HG02759 (cell line): ENCODE data around the gene LCAT.

Source experiments
- ATAC-seq: cut with Tn5 transposase; IDR thresholded peaks from one replicate; pipeline ENCODE4 v1.9.1; 2021; ENCODE audit warnings: mild to moderate bottlenecking, moderate library complexity; ENCODE audit not compliant: unreplicated experiment

Gene LCAT

GRCh38 chr16:67969254-67970039, 25.5 kb upstream of the LCAT start:
- no peak for ATAC-seq

- ATAC-seq, result peak; percentile 83
These were observed 24.7 kb upstream of the LCAT start, which contains the start of gene SLC12A4 for GRCh38 chr16:67968400-67969253. Gene SLC12A4 (minus strand): TSS chr16:67968637. CDS start chr16:67968553, 84 bp downstream.

DNA sequence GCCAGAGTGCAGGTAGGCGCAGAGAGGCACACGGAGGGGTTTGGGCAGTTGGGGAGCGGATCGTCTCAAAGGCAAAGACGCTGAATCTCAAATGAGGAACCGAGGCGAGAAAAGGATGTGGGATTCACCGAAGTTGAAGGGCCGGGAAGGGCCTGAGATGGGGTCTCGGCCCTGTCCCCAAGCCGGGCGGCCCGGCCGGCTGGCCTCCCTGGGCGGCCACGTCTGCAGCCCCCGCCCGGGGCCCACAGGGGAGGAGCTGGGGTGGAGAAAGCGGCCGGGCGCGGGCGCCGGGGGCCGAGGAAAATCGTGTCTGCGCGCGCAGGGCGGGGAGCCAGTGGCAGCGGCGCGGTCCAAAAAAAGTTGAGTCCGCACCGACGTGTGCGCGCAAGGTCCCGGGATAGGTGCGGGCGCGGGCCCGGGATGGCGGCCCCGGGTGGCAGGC, 24.1 kb upstream of the LCAT start:
- ATAC-seq, result peak; percentile 23

GRCh38 chr16:67967183-67967957, 23.4 kb upstream of the LCAT start:
- ATAC-seq, result peak; percentile 3

DNA sequence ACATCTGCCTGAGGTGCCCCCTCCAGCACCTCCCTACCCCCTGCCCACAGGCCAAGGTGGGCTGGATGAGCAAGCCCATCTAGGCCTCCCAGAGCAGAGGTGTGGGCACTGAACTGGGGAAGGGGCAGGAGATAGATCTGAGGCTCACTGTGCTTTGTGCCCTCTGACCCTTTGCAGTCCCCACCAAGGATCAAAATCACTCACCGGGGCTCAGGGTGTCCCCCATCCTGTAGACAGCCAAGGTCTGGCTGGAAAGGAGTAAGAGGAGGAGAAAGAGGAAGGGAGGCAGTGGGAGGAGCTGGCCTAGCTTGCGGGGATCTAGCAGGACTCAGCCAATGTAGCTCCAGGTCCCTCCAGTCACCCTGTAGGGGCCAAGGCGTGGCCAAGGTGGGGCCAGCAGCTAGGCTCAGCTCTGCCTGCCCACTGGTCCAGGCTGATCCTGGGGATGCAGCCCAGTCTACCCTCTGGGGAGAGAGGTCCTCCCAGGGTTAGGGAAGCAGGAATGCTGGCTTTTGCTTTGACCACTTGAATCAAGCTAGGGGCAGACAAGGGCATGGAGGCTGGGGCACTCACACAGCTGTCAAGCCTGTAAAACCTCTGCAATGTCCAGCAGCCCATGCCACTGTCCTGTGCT, 22.7 kb upstream of the LCAT start:
- no peak for ATAC-seq

- no peak for ATAC-seq
These were observed 22.0 kb upstream of the LCAT start for GRCh38 chr16:67965668-67966548.

DNA sequence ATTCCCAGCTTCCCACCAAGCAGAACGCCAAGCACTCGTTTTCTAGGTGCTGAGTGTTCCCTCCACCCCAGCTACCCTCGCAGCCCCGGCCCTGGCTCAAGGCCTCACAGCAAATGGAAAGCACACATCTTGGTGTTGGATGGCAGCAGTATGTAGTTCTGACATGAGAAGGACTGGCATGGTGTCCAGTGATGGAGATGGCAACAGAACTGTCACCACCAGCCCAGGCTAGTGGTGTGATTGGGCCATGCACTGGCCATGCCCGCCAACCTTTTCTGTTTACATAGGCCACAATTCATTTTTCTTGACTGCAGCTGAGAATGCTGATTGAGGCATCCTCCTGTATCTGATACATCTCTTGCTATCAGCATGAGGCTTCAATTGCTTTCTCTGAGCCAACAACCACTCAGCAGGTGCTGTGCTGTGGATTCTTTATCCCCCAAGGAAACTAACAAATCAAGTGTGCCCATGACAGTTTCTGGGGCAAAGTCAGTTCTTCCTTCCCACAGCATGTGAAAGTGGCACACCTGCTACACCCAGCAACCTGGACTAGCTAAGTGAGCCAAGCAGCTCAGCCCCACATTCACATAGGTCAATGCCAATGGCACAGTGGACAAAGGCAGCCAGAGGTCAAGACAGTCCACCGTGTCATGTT, 20.7 kb upstream of the LCAT start:
- ATAC-seq, result no peak

DNA sequence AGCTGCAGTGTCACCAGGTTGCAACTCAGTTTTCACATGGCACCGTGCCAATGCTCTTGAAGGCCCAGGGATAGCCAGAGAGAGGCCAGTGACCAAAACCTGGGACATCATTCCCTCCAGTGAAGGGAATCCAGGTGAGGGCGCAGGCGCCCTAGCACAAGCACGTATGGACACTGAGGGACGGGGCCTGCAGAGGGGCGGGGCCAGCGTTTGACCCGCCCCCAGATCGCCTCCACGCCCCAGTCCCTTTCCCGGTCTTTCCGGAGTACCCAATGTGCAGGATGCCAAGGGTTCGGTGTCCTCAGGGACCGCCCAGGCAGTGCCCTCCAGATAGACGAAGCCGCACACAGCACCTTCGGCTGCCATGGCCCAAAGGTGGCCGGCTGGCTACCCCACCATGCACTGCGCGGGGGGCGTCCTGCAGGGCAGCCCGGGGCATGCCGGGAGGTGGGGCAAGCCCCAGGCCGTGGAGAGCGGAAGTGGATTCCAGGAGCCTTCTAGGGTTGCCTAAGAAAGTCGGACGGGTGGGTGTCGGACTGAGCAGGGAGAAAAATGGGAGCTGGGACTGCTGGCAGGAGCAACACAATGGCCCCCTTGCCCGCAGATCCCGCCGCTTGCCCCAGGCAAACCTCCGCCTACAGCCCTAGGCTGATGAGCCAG, 19.9 kb upstream of the LCAT start:
- ATAC-seq, result no peak

DNA sequence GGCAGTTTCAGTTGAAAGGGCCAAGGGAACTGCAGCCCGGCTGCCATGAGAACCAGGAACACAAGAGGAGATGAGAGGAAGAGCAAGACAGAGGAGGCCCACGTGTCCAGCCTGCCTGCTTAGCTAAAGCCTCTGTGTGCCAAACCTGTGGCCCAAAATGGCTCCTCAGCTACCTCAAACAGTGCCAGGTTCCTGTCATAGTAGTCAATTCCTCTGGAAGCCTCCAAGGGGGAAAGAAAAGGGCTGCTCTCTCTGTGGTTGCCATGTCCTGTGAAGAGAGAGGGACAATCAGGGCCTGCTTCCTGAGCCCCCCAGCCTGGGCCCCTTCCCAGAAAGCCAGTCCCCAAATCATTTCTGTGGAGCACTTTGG, 19.4 kb upstream of the LCAT start:
- no peak for ATAC-seq

- no peak for ATAC-seq
These were observed 18.2 kb upstream of the LCAT start for GRCh38 chr16:67962135-67962534.

GRCh38 chr16:67961551-67961957, 17.6 kb upstream of the LCAT start:
- ATAC-seq, result no peak

- ATAC-seq, result no peak
These were observed 15.8 kb upstream of the LCAT start for GRCh38 chr16:67959536-67960329.

GRCh38 chr16:67957622-67958021, 13.7 kb upstream of the LCAT start:
- ATAC-seq, result no peak

DNA sequence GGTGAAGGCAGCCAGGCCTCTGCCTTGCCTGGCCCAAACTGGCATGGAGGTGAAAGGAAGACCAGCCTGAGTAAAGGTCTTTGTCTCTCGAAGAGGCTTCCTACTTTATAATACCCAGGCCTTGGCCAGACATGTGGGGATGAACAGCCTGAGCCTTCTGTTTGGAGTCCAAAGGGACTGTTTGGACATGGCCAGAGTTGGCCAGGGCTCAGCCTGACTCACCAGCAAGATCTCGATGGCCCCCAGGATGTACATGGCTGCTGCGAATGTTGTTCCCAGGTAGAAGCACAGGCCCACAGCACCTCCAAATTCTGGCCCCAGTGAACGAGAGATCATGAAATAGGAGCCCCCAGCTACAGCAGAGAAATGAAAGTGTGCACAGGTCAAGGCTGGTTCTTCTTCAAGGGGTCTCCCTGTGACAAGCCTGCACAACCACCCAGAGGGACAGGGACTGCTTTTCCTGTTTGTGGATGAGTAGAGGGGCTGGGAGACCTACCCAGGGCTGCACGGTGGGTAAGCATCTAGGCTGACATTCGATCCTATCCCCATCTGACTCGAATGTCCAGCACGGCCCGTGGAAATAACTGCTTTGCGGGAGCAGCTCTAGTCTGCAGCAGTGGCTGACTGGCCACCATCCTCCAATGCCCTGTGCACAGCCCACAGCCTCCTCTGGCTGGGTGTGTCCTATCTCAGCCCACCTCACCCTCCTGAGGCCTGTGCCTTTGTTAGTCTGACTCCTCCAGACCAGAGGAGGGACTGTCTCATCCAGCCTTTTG, 10.7 kb upstream of the LCAT start:
- no peak for ATAC-seq

GRCh38 chr16:67953641-67954375, 9.9 kb upstream of the LCAT start:
- no peak for ATAC-seq

- ATAC-seq, result no peak
These were observed 7.6 kb upstream of the LCAT start for GRCh38 chr16:67951485-67951884.
